B cell (primary cell): Measurements from ENCODE around the gene AREG.

Experiments used
- EZH2 ChIP-seq: IDR thresholded peaks from 2 replicates; pipeline ENCODE4 v1.6.1; 2012; ENCODE audit warnings: borderline replicate concordance, low read depth, mild to moderate bottlenecking, moderate library complexity, low read length; ENCODE audit not compliant: insufficient read depth, poor library complexity, severe bottlenecking
- TF ChIP-seq, protein P1 (sequence below): fragments of 200-600 bp; IDR thresholded peaks from one replicate; pipeline ENCODE4 v1.8.0; 2022; ENCODE audit warnings: antibody characterized with exemption, mild to moderate bottlenecking

- no peak for TF ChIP-seq EZH2
- TF ChIP-seq, protein P1, sequence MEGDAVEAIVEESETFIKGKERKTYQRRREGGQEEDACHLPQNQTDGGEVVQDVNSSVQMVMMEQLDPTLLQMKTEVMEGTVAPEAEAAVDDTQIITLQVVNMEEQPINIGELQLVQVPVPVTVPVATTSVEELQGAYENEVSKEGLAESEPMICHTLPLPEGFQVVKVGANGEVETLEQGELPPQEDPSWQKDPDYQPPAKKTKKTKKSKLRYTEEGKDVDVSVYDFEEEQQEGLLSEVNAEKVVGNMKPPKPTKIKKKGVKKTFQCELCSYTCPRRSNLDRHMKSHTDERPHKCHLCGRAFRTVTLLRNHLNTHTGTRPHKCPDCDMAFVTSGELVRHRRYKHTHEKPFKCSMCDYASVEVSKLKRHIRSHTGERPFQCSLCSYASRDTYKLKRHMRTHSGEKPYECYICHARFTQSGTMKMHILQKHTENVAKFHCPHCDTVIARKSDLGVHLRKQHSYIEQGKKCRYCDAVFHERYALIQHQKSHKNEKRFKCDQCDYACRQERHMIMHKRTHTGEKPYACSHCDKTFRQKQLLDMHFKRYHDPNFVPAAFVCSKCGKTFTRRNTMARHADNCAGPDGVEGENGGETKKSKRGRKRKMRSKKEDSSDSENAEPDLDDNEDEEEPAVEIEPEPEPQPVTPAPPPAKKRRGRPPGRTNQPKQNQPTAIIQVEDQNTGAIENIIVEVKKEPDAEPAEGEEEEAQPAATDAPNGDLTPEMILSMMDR, result no peak
These were observed 4.6 kb upstream of the AREG start for GRCh38 chr4:74440356-74440755.
